A549 (cell line): Measurements from ENCODE around the gene DLX1.

Experiments
- CTCF ChIP-seq: fragments of >200 bp; sonication (Bioruptor Twin); formaldehyde crosslinking; IDR thresholded peaks from 3 replicates; pipeline ENCODE4 v1.5.1; 2016
- EP300 ChIP-seq, 2 experiments: fragments of >200 bp; sonication (Bioruptor Twin); formaldehyde crosslinking; IDR thresholded peaks; 2 replicates in 1 of 2; 3 replicates in 1 of 2; pipeline ENCODE4 v1.6.1; 2016 to 2017
- HDAC2 ChIP-seq: fragments of 200-600 bp; sonication (generic); IDR thresholded peaks from 2 replicates; pipeline ENCODE4 v1.6.1; 2016
- POLR2A ChIP-seq: IDR thresholded peaks from 2 replicates; pipeline ENCODE4 v1.6.1; 2012; ENCODE audit warnings: mild to moderate bottlenecking, low read length
- SMC3 ChIP-seq: fragments of >200 bp; sonication (Bioruptor Twin); formaldehyde crosslinking; IDR thresholded peaks from 3 replicates; pipeline ENCODE4 v1.6.1; 2018; ENCODE audit warnings: inconsistent platforms

- TF ChIP-seq SMC3 (no peak), EP300 (IDR thresholded peaks at IDR 0.05) (no peak), CTCF (no peak), POLR2A (no peak), HDAC2 (no peak)
Observed at GRCh38 chr2:172063446-172063845, 21.9 kb upstream of the DLX1 start.
